Stimulated activated CD8-positive, alpha-beta memory T cell treated with anti-CD3 and anti-CD28 coated beads, Interleukin-12 subunit alpha, Interleukin-12 subunit beta, amount 100 ng/mL, for 4 hours (primary cell): ENCODE measurements around the gene PDZD7.
A peak's percentile ranks its signal among the peaks of the same experiment; 100 is the strongest.
"Not testable (repeated sequence)": the region's sequence is repeated elsewhere in the genome, so short reads cannot be mapped to it uniquely, and the experiment has no call there.

Experiments
- DNase-seq: peaks from one replicate; pipeline ENCODE4 v3.0.0-alpha.2; 2020; ENCODE audit warnings: low read depth

PDZD7 gene

GRCh38 chr10:100982916-100983830 lies 47.8 kb downstream of the PDZD7 start:
- no peak for DNase-seq

- DNase-seq, result no peak
Measured at GRCh38 chr10:100981178-100981772, 49.7 kb downstream of the PDZD7 start.

- no peak for DNase-seq
Measured at GRCh38 chr10:100980711-100981110, 50.2 kb downstream of the PDZD7 start.

GRCh38 chr10:100980311-100980710 lies 50.6 kb downstream of the PDZD7 start:
- DNase-seq, result no peak

GRCh38 chr10:100979791-100980272 lies 51.1 kb downstream of the PDZD7 start:
- no peak for DNase-seq

- no peak for DNase-seq
Measured at GRCh38 chr10:100978901-100979195, 52.1 kb downstream of the PDZD7 start.

- no peak for DNase-seq
Measured at GRCh38 chr10:100978121-100978900, 52.6 kb downstream of the PDZD7 start.

GRCh38 chr10:100977436-100977835 lies 53.5 kb downstream of the PDZD7 start:
- DNase-seq, result no peak

- DNase-seq, result no peak
Measured at GRCh38 chr10:100976906-100977305, 54.0 kb downstream of the PDZD7 start.

- not testable (repeated sequence) for DNase-seq
Measured at GRCh38 chr10:100975397-100975796, 55.5 kb downstream of the PDZD7 start.

GRCh38 chr10:100972904-100973535 lies 57.9 kb downstream of the PDZD7 start:
- DNase-seq, result no peak

- no peak for DNase-seq
Measured at GRCh38 chr10:100972115-100972903, 58.6 kb downstream of the PDZD7 start.

- no peak for DNase-seq
Measured at GRCh38 chr10:100970914-100971811, 59.8 kb downstream of the PDZD7 start.

- DNase-seq, result peak; percentile 17
Measured at GRCh38 chr10:100970076-100970913, 60.6 kb downstream of the PDZD7 start.

GRCh38 chr10:100969187-100970075 lies 61.5 kb downstream of the PDZD7 start, which contains the start of gene SEMA4G:
SEMA4G (plus strand) TSS chr10:100969504; CDS start chr10:100972913, 3,409 bp downstream.
- DNase-seq, result no peak

- DNase-seq, result no peak
Measured at GRCh38 chr10:100968863-100969186, 62.1 kb downstream of the PDZD7 start.

- no peak for DNase-seq
Measured at GRCh38 chr10:100968062-100968736, 62.7 kb downstream of the PDZD7 start.

GRCh38 chr10:100967332-100967731 lies 63.6 kb downstream of the PDZD7 start:
- DNase-seq, result no peak
